ENCODE results near the gene MBP. TPM values are rescaled to one million over a fixed set of nuclear protein-coding genes. Genes with fewer than 3 reads are reported as not detected.
A peak's percentile ranks its signal among the peaks of the same experiment; 100 is the strongest.

MBP gene
- polyA plus RNA-seq, 1 donor from 2014 or later, result 89.4 TPM

GRCh38 chr18:77098538-77099174 is 33.9 kb downstream of the MBP start:
- Mint-ChIP-seq H3K27ac (peak overlapping the region in 2 of 3 donors; percentile 91 to 94), H3K9me3 (no peaks in the 10 kb centered on the region), H3K4me1 (peaks cover 40 to 53% (median 46%) of the 10 kb centered on the region in 3 donors), H3K36me3 (peaks cover 4% of the 10 kb centered on the region), H3K27me3 (no peaks in the 10 kb centered on the region), H3K4me3 (peak overlapping the region in 1 of 4 donors; percentile 91)

- Mint-ChIP-seq H3K36me3 (peaks cover 4% of the 10 kb centered on the region), H3K4me3 (no peak overlapping the region), H3K27ac (peak overlapping the region in 1 of 3 donors; percentile 7), H3K4me1 (peaks cover 37 to 56% (median 48%) of the 10 kb centered on the region in 3 donors), H3K9me3 (no peaks in the 10 kb centered on the region), H3K27me3 (no peaks in the 10 kb centered on the region)
Observed at GRCh38 chr18:77098029-77098428, 34.6 kb downstream of the MBP start.

- Mint-ChIP-seq H3K27me3 (no peaks in the 10 kb centered on the region), H3K36me3 (peaks cover 4% of the 10 kb centered on the region)
Observed at GRCh38 chr18:77096936-77097886, 35.4 kb downstream of the MBP start.

GRCh38 chr18:77095391-77096371 is 36.9 kb downstream of the MBP start:
- H3K4me3 Mint-ChIP-seq, result peak overlapping the region in 1 of 4 donors; percentile 33
- H3K9me3 Mint-ChIP-seq, result no peaks in the 10 kb centered on the region
- H3K27ac Mint-ChIP-seq, result no peak overlapping the region
- H3K27me3 Mint-ChIP-seq, result no peaks in the 10 kb centered on the region
- peaks cover 21 to 37% (median 33%) of the 10 kb centered on the region in 3 donors for H3K4me1 Mint-ChIP-seq
- peaks cover 4% of the 10 kb centered on the region for H3K36me3 Mint-ChIP-seq

More at GRCh38 chr18:77096936-77097886, 35.4 kb downstream of the MBP start:
- H3K27ac Mint-ChIP-seq, result no peak overlapping the region
- no peak overlapping the region for H3K4me3 Mint-ChIP-seq
- no peaks in the 10 kb centered on the region for H3K9me3 Mint-ChIP-seq
- peaks cover 30 to 50% (median 44%) of the 10 kb centered on the region in 3 donors for H3K4me1 Mint-ChIP-seq

GRCh38 chr18:77093586-77093985 is 39.0 kb downstream of the MBP start:
- Mint-ChIP-seq H3K27ac (no peak overlapping the region), H3K36me3 (peaks cover 4% of the 10 kb centered on the region), H3K27me3 (no peaks in the 10 kb centered on the region), H3K4me1 (peaks cover 19 to 28% (median 22%) of the 10 kb centered on the region in 3 donors), H3K9me3 (no peaks in the 10 kb centered on the region), H3K4me3 (no peak overlapping the region)

- Mint-ChIP-seq H3K9me3 (no peaks in the 10 kb centered on the region), H3K27ac (peak overlapping the region in 1 of 3 donors; percentile 60), H3K27me3 (no peaks in the 10 kb centered on the region), H3K36me3 (peaks cover 4% of the 10 kb centered on the region), H3K4me3 (no peak overlapping the region), H3K4me1 (peaks cover 19 to 24% (median 20%) of the 10 kb centered on the region in 3 donors)
Observed at GRCh38 chr18:77093067-77093430, 39.5 kb downstream of the MBP start.

GRCh38 chr18:77092104-77093066 is 40.2 kb downstream of the MBP start:
- peaks cover 18 to 23% (median 19%) of the 10 kb centered on the region in 3 donors for H3K4me1 Mint-ChIP-seq
- no peaks in the 10 kb centered on the region for H3K27me3 Mint-ChIP-seq
- H3K27ac Mint-ChIP-seq, result peak overlapping the region in 1 of 3 donors; percentile 60
- H3K36me3 Mint-ChIP-seq, result peaks cover 4% of the 10 kb centered on the region
- peak overlapping the region in 2 of 4 donors; percentile 25 to 36 for H3K4me3 Mint-ChIP-seq
- no peaks in the 10 kb centered on the region for H3K9me3 Mint-ChIP-seq

GRCh38 chr18:77091366-77091765 is 41.2 kb downstream of the MBP start:
- H3K4me3 Mint-ChIP-seq, result no peak overlapping the region
- peak overlapping the region in 1 of 3 donors; percentile 76 for H3K27ac Mint-ChIP-seq
- H3K27me3 Mint-ChIP-seq, result no peaks in the 10 kb centered on the region
- H3K4me1 Mint-ChIP-seq, result peaks cover 18 to 22% (median 19%) of the 10 kb centered on the region in 3 donors
- H3K9me3 Mint-ChIP-seq, result no peaks in the 10 kb centered on the region
- H3K36me3 Mint-ChIP-seq, result peaks cover 4% of the 10 kb centered on the region

- Mint-ChIP-seq H3K27ac (peak overlapping the region in 1 of 3 donors; percentile 2), H3K4me1 (peaks cover 16 to 25% (median 18%) of the 10 kb centered on the region in 3 donors), H3K9me3 (no peaks in the 10 kb centered on the region), H3K4me3 (no peak overlapping the region), H3K36me3 (peaks cover 5% of the 10 kb centered on the region), H3K27me3 (no peaks in the 10 kb centered on the region)
Observed at GRCh38 chr18:77090546-77091174, 41.9 kb downstream of the MBP start.

- Mint-ChIP-seq H3K4me1 (peaks cover 12 to 25% (median 22%) of the 10 kb centered on the region in 3 donors), H3K4me3 (no peak overlapping the region), H3K27me3 (no peaks in the 10 kb centered on the region), H3K9me3 (no peaks in the 10 kb centered on the region), H3K36me3 (peaks cover 2% of the 10 kb centered on the region), H3K27ac (peak overlapping the region in 2 of 3 donors; percentile 3 to 68)
Observed at GRCh38 chr18:77089723-77090285, 42.8 kb downstream of the MBP start.

GRCh38 chr18:77088963-77089722 is 43.4 kb downstream of the MBP start:
- peak overlapping the region; percentile 10 to 89 (median 86) for H3K27ac Mint-ChIP-seq
- peaks cover 12 to 31% (median 29%) of the 10 kb centered on the region in 3 donors for H3K4me1 Mint-ChIP-seq
- peak overlapping the region in 1 of 4 donors; percentile 55 for H3K4me3 Mint-ChIP-seq
- no peaks in the 10 kb centered on the region for H3K27me3 Mint-ChIP-seq
- no peaks in the 10 kb centered on the region for H3K9me3 Mint-ChIP-seq
- peaks cover 2% of the 10 kb centered on the region for H3K36me3 Mint-ChIP-seq

- Mint-ChIP-seq H3K4me1 (peaks cover 9 to 35% (median 32%) of the 10 kb centered on the region in 3 donors), H3K36me3 (peaks cover 2% of the 10 kb centered on the region), H3K27me3 (no peaks in the 10 kb centered on the region), H3K4me3 (no peak overlapping the region), H3K27ac (no peak overlapping the region), H3K9me3 (no peaks in the 10 kb centered on the region)
Observed at GRCh38 chr18:77087393-77088141, 45.0 kb downstream of the MBP start.
